Endothelial cell of hepatic sinusoid (primary cell): ENCODE results near the gene CCNB2.
"Not testable (repeated sequence)": the region's sequence is repeated elsewhere in the genome, so short reads cannot be mapped to it uniquely, and the experiment has no call there.

Experiments
- in situ Hi-C: cut with HindIII; loops from 2 replicates; pipeline ENCODE4 v1.10.0; 2017; ENCODE audit warnings: low sequenced_read_pairs

The CCNB2 gene

GRCh38 chr15:59104912-59105732 lies at the start of gene CCNB2:
Gene CCNB2 (plus strand): TSS chr15:59105146. CDS start chr15:59105269, 123 bp downstream.
- in situ Hi-C loops: no loop called here

- in situ Hi-C loops: no loop called here
Measured at GRCh38 chr15:59059076-59059597, 45.8 kb upstream of the CCNB2 start.

DNA sequence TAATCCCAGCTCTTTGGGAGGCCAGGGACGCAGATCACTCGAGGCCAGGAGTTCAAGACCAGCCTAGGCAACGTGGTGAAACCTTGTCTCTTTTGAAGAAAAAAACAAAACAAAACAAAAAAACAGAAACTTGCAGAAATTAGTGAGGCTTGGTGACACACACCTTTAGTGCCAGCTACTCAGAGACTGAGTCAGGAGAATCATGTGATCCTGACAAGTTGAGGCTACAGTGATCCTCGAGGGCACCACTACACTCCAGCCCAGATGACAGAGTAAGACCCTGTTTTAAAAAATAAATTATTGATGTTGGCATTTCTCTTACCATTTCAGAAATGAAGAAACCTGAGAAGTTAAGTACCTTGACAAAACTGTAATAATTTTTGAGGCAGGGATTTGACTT lies 44.6 kb upstream of the CCNB2 start:
- in situ Hi-C loops: no loop called here

- in situ Hi-C loops: no loop called here
Measured at GRCh38 chr15:59063042-59063441, 41.9 kb upstream of the CCNB2 start.

DNA sequence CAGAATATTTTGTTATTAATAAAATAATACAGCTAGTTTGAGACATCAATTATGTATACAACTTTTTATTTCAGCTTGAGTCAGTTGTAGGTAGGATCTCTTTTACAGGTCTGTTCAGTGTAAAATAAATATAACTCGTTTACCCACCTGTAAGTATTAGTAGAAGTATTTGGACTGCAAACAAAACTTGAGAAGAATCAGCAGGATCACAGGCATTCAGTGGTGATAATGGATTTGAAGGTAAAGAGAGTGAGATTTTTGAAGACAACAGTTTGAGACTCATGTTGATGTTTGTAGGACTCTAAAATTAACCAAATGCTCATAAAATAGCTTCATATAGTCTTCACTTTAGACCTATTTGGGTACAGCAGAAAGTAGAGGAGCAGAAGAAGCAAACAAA lies 35.5 kb upstream of the CCNB2 start:
- in situ Hi-C loops: no loop called here

GRCh38 chr15:59074607-59075006 lies 30.3 kb upstream of the CCNB2 start:
- in situ Hi-C loops: loop anchor here (5.0 kb wide), 1 partner anchor 32 kb away; no protein-coding TSS in a partner anchor

GRCh38 chr15:59087731-59088130 lies 17.2 kb upstream of the CCNB2 start:
- in situ Hi-C loops: no loop called here

DNA sequence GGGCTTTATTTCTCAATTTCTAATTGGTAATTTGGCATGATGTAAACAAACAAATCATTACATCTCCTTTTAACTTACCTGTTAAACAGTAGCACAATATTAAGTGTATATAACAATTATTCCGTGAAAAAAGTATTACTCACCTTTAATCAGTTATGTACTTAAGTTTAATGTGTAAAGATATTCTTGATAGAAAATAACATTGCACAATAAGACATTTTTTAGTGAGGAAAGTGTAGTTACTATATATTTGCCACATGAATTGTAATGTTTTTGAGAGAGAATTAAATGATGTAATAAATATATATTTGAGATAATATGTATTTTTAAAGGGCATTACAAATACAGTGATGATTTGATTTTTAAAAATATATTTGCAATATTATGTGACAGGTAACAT lies 10.9 kb upstream of the CCNB2 start:
- in situ Hi-C loops: no loop called here

GRCh38 chr15:59096429-59096828 lies 8.5 kb upstream of the CCNB2 start:
- in situ Hi-C loops: loop anchor here (5.0 kb wide), 1 partner anchor 94 kb away; no protein-coding TSS in a partner anchor

DNA sequence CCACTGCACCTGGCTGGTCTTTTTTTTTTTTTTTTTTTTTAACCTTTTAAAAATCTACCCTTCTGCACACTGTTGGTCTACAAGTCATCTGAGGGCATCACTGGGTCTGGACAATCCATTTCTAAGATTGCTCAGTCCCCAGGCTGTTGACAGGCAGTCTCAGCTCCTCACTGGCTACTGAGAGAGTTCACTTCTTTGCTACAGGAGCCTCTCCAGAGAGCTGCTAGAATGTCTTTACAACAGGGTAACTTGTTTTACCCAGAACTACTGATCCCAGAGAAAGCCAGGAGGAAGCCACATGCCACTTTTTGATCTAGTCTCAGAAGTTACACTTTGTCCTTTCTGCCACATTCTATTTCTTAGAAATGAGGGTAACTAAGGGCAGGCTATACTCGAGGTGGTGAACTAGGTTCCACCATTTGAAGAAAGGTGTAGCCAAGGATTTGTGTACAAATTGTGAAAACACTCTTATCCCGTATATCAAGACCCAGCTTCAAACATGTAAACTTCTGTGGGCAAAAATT lies 5.7 kb upstream of the CCNB2 start:
- in situ Hi-C loops: loop anchor here (5.0 kb wide), 1 partner anchor 97 kb away; no protein-coding TSS in a partner anchor

DNA sequence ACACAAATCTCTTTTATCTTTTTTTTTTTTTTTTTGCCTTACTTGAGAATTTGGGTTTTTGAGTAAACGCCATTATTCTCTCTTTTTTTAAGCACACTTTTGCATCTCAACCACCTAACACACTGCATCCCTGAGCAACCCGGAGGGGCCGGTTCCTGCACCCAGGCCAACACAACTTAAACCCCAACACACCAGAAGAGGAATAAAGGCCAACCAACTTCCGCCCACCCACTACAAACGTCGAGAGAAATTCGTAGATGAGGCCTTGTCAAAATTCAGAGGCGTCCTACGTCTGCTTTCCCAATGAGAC lies 389 bp upstream of the CCNB2 start:
- in situ Hi-C loops: no loop called here

- in situ Hi-C loops: no loop called here
Measured at GRCh38 chr15:59105854-59106253, 908 bp downstream of the CCNB2 start.

GRCh38 chr15:59111251-59111650 lies 6.3 kb downstream of the CCNB2 start:
- in situ Hi-C loops: no loop called here

GRCh38 chr15:59115047-59115446 lies 10.1 kb downstream of the CCNB2 start:
- in situ Hi-C loops: no loop called here

DNA sequence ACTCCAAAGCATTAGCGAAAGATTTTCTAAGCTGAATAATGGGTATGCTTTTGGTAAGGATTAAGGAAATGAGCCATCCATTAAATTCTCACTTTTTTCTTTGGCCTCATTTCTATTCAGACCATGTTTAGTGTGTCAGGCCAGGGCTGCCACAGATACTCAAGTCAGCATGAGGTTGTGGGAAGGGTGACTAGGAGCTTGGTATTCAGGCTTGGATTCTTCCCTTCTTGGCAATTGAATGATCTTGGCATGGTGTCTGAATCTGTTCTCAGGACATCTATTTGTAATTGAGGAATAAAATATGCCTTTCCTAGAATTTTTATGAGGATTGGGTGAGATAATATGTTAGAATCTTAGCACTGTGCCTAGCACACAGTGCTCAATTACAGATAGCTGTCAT lies 11.2 kb downstream of the CCNB2 start:
- in situ Hi-C loops: no loop called here

GRCh38 chr15:59116771-59117170 lies 11.8 kb downstream of the CCNB2 start:
- in situ Hi-C loops: no loop called here

- in situ Hi-C loops: no loop called here
Measured at GRCh38 chr15:59119625-59120024, 14.7 kb downstream of the CCNB2 start.

DNA sequence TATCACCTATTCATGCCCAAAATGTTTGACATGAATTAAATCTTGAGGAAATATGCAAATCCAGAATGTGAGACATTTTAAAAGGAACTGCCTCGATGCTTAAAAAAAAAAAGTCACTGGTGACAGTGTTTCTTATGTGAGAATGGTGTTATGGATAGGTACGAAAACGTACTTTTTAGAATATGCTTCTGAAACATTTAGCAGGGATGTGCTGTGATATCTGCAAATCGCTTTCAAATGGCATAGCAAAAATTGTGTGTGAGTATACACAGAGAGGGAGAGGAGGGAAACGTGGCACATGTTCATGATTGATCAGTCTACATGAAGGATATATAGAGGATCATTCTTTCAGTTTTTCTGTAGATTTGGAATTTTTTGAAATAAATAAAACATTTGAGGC lies 16.0 kb downstream of the CCNB2 start:
- in situ Hi-C loops: no loop called here

DNA sequence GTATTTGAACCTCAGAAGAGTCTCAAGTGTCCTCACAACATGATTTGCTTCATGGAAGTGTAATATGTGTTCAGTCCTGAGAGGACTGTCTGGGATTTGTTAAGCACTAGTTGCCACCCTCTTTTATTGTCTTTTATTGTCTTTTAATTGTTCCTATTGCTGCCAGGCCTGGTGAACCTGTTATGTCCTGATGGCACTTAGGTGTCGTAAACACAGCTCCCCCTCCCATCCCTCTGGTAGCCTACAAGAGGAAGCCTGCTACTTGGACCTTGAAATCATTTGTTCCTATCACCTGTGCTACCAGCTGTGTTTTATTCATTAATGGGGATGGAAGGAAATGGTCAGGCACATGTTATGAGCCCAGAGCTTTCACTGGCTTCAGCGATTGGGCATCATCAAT lies 19.3 kb downstream of the CCNB2 start:
- in situ Hi-C loops: no loop called here

DNA sequence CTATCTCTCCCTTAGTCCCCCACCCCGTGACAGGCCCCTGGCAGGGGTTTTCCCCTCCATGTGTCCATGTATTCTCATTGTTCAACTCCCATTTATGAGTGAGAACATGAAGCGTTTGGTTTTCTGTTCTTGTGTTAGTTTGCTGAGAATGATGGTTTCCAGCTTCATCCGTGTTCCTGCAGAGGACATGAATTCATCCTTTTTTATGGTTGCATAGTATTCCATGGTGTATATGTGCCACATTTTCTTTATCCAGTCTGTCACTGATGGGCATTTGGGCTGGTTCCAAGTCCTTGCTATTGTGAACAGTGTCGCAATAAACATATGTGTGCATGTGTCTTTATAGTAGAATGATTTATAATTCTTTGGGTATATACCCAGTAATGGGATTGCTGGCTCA lies 20.7 kb downstream of the CCNB2 start:
- in situ Hi-C loops: not testable (repeated sequence)

- in situ Hi-C loops: not testable (repeated sequence)
Measured at GRCh38 chr15:59127255-59127654, 22.3 kb downstream of the CCNB2 start.

- in situ Hi-C loops: no loop called here
Measured at GRCh38 chr15:59131456-59131855, 26.5 kb downstream of the CCNB2 start.
